ENCODE measurements around the gene ENOSF1.
"Not testable (repeated sequence)": the region's sequence is repeated elsewhere in the genome, so short reads cannot be mapped to it uniquely, and the experiment has no call there.

Gene ENOSF1, protein sequence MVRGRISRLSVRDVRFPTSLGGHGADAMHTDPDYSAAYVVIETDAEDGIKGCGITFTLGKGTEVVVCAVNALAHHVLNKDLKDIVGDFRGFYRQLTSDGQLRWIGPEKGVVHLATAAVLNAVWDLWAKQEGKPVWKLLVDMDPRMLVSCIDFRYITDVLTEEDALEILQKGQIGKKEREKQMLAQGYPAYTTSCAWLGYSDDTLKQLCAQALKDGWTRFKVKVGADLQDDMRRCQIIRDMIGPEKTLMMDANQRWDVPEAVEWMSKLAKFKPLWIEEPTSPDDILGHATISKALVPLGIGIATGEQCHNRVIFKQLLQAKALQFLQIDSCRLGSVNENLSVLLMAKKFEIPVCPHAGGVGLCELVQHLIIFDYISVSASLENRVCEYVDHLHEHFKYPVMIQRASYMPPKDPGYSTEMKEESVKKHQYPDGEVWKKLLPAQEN

DNA sequence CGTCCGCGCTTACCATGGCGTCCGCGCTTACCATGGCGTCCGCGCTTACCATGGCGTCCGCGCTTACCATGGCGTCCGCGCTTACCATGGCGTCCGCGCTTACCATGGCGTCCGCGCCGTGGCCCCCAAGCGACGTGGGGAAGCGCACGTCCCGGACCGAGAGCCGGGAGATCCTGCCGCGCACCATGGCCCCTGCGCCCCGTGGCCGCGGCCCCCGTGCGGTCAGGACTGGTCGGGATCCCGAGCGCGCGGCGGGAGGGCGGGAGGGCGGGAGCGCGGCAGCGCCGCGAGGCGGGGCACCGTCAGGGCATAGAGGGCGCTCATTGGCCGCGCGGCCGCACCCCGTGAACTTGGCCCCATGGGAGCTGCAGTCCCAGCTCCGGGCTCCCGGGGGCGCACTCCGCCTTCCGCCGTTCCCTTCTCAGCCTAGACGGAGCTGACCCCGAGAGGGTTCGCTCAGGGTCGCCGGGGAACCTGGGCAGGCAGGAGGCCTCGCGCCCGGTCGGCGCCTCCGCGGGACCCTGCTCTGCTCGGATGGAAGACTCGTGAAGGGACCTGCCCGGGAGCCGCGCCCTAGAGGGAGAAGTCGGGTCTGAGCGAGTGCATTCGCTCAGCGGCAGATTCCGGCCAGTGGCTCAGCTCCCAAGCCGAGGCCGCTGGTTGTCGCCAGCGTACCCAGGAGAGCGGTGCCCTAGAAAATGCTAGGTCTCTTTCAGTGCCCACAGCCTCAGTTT lies at the start of gene ENOSF1:
Gene ENOSF1 (minus strand): TSS at position 230 of the 734 bp plus-strand sequence. CDS start 43 bp downstream, at position 187.
- peak; percentile 87 for ATAC-seq
- DNase-seq = peak; percentile 86 to 90
- peak within 1 kb of the TSS; percentile 97 to 100 for H3K27ac Mint-ChIP-seq
- no peaks in the 10 kb centered on the region for H3K9me3 Mint-ChIP-seq
- H3K4me3 Mint-ChIP-seq = peak within 1 kb of the TSS; percentile 90 to 100
- no peaks in the 10 kb centered on the region for H3K27me3 Mint-ChIP-seq
- peaks cover 73% of the 10 kb centered on the region for H3K4me1 Mint-ChIP-seq

DNA sequence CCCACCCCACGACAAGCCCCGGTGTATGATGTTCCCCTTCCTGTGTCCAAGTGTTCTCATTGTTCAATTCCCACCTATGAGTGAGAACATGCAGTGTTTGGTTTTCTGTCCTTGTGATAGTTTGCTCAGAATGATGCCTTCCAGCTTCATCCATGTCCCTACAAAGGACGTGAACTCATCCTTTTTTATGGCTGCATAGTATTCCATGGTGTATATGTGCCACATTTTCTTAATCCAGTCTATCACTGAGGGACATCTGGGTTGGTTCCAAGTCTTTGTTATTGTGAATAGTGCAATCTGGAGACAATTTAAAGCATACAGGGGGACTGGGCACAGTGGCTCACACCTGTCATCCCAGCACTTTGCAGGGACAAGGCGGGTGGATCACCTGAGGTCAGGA lies 47.4 kb upstream of the ENOSF1 start:
- H3K27me3 Mint-ChIP-seq, ATAC-seq, H3K9me3 Mint-ChIP-seq, H3K27ac Mint-ChIP-seq, H3K4me3 Mint-ChIP-seq, DNase-seq: not testable (repeated sequence)
- H3K4me1 Mint-ChIP-seq = peaks cover 36% of the 10 kb centered on the region

DNA sequence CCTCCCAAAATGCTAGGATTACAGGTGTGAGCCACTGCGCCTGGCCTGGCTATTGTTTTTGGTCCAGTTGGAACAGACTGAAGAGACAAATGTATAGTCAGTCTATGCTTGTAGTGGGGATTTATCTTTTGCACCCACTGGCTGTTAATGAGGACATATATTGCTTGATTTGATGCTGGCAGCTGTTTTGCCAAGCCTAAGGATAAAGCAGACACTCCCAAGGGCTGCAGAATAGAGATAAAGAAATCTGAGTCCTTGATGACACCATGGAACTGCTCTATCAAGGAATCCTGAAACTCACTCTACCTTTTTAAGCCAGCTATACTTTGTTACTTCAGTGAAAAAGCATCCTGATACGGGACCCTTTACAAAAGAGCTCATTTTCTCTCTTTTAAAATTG lies 43.1 kb upstream of the ENOSF1 start:
- Mint-ChIP-seq H3K9me3 (no peaks in the 10 kb centered on the region), H3K4me3 (no peak overlapping the region), H3K27ac (no peak overlapping the region), H3K27me3 (no peaks in the 10 kb centered on the region), H3K4me1 (peaks cover 9% of the 10 kb centered on the region)
- DNase-seq (no peak), ATAC-seq (no peak)

DNA sequence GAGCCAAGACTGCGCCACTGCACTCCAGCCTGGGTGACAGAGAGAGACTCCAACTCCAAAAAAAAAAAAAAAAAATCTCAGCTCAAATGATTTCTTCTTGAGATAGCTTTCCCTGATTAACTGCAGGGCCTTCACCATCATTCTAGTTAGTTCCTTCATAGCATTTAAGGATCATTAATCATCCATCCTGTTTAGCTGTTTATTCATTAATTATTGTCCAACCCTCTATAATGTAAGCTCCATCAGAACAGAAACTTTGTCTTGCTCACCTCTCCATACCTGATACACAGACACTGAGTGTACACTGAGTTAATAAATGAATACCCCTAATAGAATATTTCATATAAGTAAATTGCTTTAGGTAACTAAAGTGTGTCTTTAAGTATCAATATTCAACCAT lies 42.2 kb upstream of the ENOSF1 start:
- peaks cover 9% of the 10 kb centered on the region for H3K4me1 Mint-ChIP-seq
- ATAC-seq (no peak), DNase-seq (no peak)
- H3K27ac Mint-ChIP-seq = no peak overlapping the region
- H3K27me3 Mint-ChIP-seq = no peaks in the 10 kb centered on the region
- H3K9me3 Mint-ChIP-seq = no peaks in the 10 kb centered on the region
- H3K4me3 Mint-ChIP-seq = no peak overlapping the region

DNA sequence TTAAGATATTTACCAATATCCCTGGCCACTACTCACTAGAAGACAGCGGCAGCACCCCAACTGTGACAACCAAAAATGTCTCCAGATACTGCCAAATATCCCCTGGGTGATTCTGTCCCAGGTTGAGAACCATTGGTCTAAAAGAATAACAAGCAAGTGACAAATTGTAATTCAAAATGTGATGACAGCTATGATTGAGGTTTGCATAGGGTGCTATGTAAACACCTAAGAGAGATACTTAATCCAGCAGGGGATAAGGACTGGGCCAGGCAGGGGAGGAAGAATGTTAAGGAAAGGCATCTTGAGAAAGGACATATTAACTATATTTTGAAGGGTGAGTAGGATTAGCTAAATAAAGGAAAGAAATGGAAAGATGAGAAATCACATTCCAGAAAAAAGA lies 38.0 kb upstream of the ENOSF1 start:
- ATAC-seq (no peak), DNase-seq (no peak)
- Mint-ChIP-seq H3K9me3 (no peaks in the 10 kb centered on the region), H3K4me3 (no peak overlapping the region), H3K4me1 (no peaks in the 10 kb centered on the region), H3K27ac (no peak overlapping the region), H3K27me3 (no peaks in the 10 kb centered on the region)

DNA sequence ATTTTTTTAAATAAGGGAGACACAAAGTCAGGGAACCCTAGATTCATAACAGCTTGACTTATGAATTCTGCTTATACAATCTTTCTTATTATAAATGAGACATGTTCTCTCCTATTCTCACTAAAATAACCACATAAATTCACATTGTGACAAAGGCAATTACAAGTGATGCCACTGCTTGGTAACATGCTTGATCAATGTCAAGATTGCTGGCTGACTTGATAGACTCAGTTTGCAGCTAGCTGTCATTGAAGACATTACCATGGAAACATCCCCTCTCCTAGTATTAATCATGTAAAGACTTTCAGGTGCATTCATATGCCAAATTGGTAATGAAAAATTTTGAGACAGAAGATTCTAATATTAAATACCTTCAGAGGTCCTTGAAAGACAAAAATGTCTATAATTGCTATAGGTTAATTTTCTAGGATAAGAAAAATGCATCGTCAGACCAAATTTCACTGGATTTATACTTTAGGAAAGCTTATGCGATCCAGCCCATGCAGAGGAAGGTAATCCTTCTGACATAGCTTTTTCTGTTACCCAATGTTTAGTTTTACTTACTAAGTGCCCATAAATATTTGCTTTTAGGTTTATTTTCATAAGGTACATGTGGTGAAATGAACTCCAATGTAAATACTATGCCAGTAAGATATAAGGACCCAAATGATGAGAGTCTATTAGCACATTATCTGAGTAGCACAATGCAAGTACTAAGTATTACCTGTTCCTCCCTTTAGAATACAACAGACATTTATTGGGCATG lies 32.6 kb upstream of the ENOSF1 start:
- H3K27me3 Mint-ChIP-seq = no peaks in the 10 kb centered on the region
- H3K9me3 Mint-ChIP-seq = no peaks in the 10 kb centered on the region
- H3K4me1 Mint-ChIP-seq = peaks cover 12% of the 10 kb centered on the region
- H3K4me3 Mint-ChIP-seq = no peak overlapping the region
- DNase-seq = no peak
- no peak for ATAC-seq
- no peak overlapping the region for H3K27ac Mint-ChIP-seq

DNA sequence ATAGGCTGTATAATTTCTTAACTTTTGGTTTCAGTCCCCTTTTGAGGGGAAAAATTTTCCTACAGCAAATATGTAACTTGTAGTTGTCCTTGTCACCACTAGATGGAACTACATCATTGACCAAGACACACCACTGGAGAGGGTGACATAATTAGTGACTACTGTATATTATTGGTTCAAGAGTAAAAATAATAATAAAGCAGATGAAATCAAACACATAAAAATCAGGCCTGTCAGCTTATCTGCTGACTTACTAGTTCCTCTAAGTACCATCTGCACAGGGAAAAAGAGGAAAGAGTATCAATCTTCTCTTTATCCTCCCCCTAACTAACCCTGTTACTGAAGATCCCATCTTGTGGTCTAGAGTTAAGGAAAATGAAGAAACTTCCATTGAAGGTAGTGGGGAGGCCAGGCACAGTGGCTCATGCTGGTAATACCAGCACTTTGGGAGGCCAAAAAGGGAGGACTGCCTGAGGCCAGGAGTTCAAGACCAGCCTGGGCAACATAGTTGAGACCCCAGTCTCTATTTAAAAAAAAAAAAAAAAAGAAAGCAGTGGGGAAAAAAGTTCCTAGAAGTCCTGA lies 29.6 kb upstream of the ENOSF1 start:
- ATAC-seq (peak; percentile 89), DNase-seq (no peak)
- H3K4me3 Mint-ChIP-seq = no peak overlapping the region
- no peak overlapping the region for H3K27ac Mint-ChIP-seq
- no peaks in the 10 kb centered on the region for H3K9me3 Mint-ChIP-seq
- H3K27me3 Mint-ChIP-seq = no peaks in the 10 kb centered on the region
- H3K4me1 Mint-ChIP-seq = peaks cover 12% of the 10 kb centered on the region

DNA sequence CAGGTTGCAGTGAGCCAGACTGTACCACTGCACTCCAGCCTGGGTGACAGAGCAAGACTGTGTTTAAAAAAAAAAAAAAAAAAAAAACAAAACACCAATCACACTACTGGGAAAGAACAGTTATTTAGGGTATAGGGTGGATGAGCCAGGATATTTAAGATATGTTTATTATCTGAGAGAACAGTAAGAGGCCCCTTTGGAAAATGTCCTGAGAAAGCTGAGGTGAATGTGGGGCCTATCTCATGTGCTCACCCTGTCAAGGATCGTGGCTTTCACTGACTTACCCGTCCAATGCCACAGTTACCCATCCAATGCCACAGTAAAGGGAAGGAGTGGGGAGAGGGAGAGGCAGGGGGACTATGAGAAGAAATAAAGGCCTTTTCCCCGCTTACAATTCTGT lies 19.9 kb upstream of the ENOSF1 start:
- Mint-ChIP-seq H3K27me3 (no peaks in the 10 kb centered on the region), H3K9me3 (no peaks in the 10 kb centered on the region), H3K4me1 (peaks cover 11% of the 10 kb centered on the region), H3K4me3 (no peak overlapping the region), H3K27ac (no peak overlapping the region)
- no peak for DNase-seq
- ATAC-seq = no peak

DNA sequence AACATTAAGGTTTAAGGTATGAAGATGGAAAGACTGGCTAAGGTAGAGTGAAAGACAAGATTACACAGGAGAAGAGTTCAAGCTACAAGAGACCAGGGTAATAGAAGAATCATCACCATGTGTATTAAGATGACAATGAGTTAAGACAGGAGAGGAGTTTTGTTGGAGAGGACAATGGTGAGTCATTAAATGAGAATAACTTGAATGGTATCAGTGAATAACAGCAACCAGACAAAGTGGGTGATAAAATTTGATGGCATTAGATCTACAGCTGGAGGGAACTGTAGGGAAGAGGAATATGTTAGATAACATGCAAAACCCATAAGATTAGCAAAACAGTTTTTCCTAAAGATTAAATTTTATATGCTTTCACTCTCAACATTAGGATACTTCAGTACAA lies 18.8 kb upstream of the ENOSF1 start:
- no peak overlapping the region for H3K4me3 Mint-ChIP-seq
- H3K4me1 Mint-ChIP-seq = peaks cover 11% of the 10 kb centered on the region
- no peaks in the 10 kb centered on the region for H3K9me3 Mint-ChIP-seq
- no peaks in the 10 kb centered on the region for H3K27me3 Mint-ChIP-seq
- ATAC-seq (peak; percentile 50), DNase-seq (no peak)
- peak overlapping the region in 1 of 2 donors; percentile 94 for H3K27ac Mint-ChIP-seq

DNA sequence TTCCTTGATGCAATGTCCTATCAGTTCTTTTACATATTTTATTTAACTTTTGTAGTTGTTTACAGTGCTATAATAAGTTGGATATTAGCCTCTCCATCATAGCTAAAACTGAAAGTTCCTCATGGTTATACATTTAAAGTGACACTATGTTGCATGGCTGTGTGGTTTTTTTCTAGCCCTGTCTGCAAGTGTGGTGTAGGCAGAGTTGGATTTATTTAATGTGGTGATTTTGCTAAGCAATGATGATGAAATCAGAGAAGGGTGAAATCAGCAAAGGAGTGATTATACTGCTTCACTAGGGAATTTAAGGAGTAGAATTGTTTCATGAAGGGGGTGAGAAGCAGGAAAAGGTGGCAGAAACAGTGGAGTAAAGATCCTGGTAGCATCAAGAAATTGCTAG lies 18.3 kb upstream of the ENOSF1 start:
- no peak for DNase-seq
- peaks cover 11% of the 10 kb centered on the region for H3K4me1 Mint-ChIP-seq
- peak overlapping the region in 1 of 2 donors; percentile 24 for H3K4me3 Mint-ChIP-seq
- ATAC-seq = peak; percentile 80
- no peaks in the 10 kb centered on the region for H3K27me3 Mint-ChIP-seq
- no peaks in the 10 kb centered on the region for H3K9me3 Mint-ChIP-seq
- peak overlapping the region; percentile 2 to 94 for H3K27ac Mint-ChIP-seq

DNA sequence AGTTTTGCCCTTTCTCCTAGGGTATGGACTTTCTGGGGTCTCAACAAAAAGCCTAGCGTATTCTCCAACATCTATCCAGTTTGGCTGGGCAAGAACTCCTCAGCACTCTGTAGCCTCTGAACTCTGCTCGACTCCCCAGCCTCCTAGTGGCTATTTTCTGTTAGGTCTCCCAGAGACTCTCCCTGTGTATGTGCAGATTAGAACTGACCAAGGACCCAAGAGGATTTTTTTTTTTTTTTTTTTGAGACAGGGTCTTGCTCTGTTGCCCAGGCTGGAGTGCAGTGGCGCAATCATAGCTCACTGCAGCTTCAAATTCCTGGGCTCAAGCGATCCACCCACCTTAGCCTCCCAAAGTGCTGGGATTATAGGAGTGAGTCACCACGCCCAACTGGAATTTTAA lies 17.7 kb upstream of the ENOSF1 start:
- peak; percentile 69 for ATAC-seq
- not testable (repeated sequence) for H3K27me3 Mint-ChIP-seq, DNase-seq, H3K4me3 Mint-ChIP-seq, H3K9me3 Mint-ChIP-seq
- peak overlapping the region in 1 of 2 donors; percentile 49 for H3K27ac Mint-ChIP-seq
- H3K4me1 Mint-ChIP-seq = peaks cover 11% of the 10 kb centered on the region

DNA sequence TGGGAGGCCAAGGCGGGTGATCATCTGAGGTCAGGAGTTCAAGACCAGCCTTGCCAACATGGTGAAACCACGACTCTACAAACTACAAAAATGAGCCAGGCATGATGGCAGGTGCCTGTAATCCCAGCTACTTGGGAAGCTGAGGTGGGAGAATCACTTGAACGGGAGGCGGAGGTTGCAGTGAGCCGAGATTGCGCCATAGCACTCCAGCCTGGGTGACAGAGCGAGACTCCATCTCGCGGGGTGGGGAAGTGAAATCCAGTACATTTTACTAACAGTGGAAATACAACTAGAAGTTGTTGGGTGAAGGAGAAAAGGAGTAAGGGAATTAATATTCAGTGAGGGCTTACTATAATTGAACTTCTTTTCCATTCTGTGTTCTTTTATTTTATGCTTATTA lies 13.2 kb upstream of the ENOSF1 start:
- Mint-ChIP-seq H3K4me1 (peaks cover 2% of the 10 kb centered on the region), H3K4me3 (no peak overlapping the region), H3K9me3 (no peaks in the 10 kb centered on the region), H3K27me3 (no peaks in the 10 kb centered on the region), H3K27ac (no peak overlapping the region)
- DNase-seq (no peak), ATAC-seq (no peak)

DNA sequence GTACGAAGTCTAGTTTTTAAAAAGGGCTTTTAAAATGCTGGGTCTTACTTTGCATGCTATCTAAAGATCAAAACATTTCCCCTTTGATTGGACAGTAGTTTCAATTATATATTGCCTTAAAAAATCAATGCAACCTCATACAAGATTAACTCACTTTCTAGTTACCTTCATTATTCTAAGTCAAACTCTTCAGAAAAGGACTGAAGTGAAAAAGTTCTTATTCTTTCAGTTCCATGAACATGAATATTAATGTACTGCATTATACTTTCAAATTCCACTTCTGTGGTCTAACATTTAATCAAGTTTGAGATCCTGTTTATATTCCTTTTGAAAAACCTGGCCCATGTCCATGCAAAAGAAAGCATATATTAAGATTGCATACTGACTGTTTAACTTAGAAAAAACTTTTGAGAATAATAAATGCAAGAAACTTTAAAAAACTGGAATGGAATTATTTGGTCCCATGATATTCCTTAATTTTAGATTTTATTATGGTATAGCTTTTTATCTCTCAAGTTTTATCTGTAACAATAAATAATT lies 11.2 kb upstream of the ENOSF1 start:
- H3K9me3 Mint-ChIP-seq = no peaks in the 10 kb centered on the region
- ATAC-seq (no peak), DNase-seq (no peak)
- no peaks in the 10 kb centered on the region for H3K27me3 Mint-ChIP-seq
- H3K4me3 Mint-ChIP-seq = no peak overlapping the region
- H3K27ac Mint-ChIP-seq = no peak overlapping the region
- H3K4me1 Mint-ChIP-seq = peaks cover 3% of the 10 kb centered on the region

DNA sequence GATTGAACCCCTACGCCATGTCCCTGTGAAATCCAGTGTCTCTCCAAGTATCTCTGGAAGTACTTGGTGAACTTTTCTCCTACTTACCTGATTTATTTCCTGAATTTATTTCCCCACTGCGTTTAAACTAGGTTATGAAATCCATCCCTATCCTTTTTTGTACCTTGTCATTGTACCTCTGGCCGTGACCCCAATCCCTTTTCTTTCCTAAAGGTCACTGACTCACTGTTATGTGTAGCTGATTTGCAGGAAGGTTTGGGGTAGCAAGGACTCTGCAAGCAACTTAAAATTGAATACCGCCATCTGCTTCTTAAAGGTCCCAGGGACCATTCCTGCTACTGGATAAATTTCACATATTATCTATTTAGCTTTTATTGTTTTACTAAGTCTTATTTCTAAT lies 4.6 kb upstream of the ENOSF1 start:
- Mint-ChIP-seq H3K4me3 (peak overlapping the region in 1 of 2 donors; percentile 21), H3K4me1 (peaks cover 43% of the 10 kb centered on the region), H3K27me3 (no peaks in the 10 kb centered on the region), H3K9me3 (no peaks in the 10 kb centered on the region), H3K27ac (peak overlapping the region in 1 of 2 donors; percentile 74)
- ATAC-seq = no peak
- no peak for DNase-seq

DNA sequence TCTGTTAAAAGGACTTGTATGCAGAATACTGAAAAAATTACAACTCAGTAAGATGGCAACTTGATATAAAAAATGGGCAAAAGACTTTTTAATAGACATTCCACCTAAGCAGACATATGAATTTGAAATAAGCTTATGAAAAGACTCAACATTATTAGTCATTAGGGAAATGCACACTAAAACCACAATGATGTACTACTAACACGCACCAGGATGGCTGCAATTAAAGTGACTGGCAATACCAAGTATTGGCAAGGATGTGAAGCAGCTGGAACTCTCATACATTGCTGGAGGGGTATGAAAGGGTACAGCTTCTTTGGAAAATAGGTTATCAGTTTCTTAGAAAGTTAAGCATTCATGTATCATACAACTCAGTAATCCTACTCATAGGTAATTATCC lies 3.2 kb upstream of the ENOSF1 start:
- DNase-seq = peak; percentile 20 to 54
- Mint-ChIP-seq H3K4me3 (peak overlapping the region in 1 of 2 donors; percentile 54), H3K9me3 (no peaks in the 10 kb centered on the region), H3K4me1 (peaks cover 53% of the 10 kb centered on the region), H3K27me3 (no peaks in the 10 kb centered on the region), H3K27ac (peak overlapping the region; percentile 88 to 94)
- peak; percentile 62 for ATAC-seq
